H1 (cell line): ENCODE data around the gene SYPL1.

Experiments used
- EP300 ChIP-seq, 2 experiments: IDR thresholded peaks; 1 replicate in 1 of 2; 2 replicates in 1 of 2; pipeline ENCODE4 v1.6.1; 2011 to 2012; ENCODE audit warnings: low read depth in 2 of 2, low read length in 2 of 2, mild to moderate bottlenecking in 2 of 2, borderline replicate concordance in 1 of 2, inconsistent platforms in 1 of 2, moderate library complexity in 1 of 2
- POLR2A ChIP-seq, 2 experiments: IDR thresholded peaks; 1 replicate in 1 of 2; 2 replicates in 1 of 2; pipeline ENCODE4 v1.6.1; 2011; ENCODE audit warnings: low read depth in 2 of 2, low read length in 2 of 2, mild to moderate bottlenecking in 2 of 2; ENCODE audit errors: control extremely low read depth in 1 of 2
- ZNF274 ChIP-seq: IDR thresholded peaks from 2 replicates; pipeline ENCODE4 v1.7.0; 2012; ENCODE audit warnings: low read length, borderline replicate concordance; ENCODE audit errors: extremely low read depth
- TF ChIP-seq, protein P1 (sequence below), 3 experiments: IDR thresholded peaks; 1 replicate in 2 of 3; 2 replicates in 1 of 3; pipeline versions ENCODE4 v1.5.1 to v1.6.1; 2011; ENCODE audit warnings: low read length in 3 of 3, mild to moderate bottlenecking in 3 of 3, inconsistent platforms in 2 of 3, low read depth in 1 of 3, moderate library complexity in 1 of 3; ENCODE audit not compliant: insufficient read depth in 1 of 3; ENCODE audit errors: control extremely low read depth in 1 of 3

- TF ChIP-seq ZNF274: no peak
- TF ChIP-seq, protein P1, sequence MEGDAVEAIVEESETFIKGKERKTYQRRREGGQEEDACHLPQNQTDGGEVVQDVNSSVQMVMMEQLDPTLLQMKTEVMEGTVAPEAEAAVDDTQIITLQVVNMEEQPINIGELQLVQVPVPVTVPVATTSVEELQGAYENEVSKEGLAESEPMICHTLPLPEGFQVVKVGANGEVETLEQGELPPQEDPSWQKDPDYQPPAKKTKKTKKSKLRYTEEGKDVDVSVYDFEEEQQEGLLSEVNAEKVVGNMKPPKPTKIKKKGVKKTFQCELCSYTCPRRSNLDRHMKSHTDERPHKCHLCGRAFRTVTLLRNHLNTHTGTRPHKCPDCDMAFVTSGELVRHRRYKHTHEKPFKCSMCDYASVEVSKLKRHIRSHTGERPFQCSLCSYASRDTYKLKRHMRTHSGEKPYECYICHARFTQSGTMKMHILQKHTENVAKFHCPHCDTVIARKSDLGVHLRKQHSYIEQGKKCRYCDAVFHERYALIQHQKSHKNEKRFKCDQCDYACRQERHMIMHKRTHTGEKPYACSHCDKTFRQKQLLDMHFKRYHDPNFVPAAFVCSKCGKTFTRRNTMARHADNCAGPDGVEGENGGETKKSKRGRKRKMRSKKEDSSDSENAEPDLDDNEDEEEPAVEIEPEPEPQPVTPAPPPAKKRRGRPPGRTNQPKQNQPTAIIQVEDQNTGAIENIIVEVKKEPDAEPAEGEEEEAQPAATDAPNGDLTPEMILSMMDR (IDR thresholded peaks at IDR 0.05; ENCODE audit: control extremely low read depth in 1 of 3, insufficient read depth in 1 of 3, low read depth in 1 of 3, low read length in 3 of 3): peak; percentile 45 to 52 (median 49)
- no peak for TF ChIP-seq EP300 (IDR thresholded peaks at IDR 0.05; ENCODE audit: borderline replicate concordance in 1 of 2, low read depth in 2 of 2, low read length in 2 of 2)
- TF ChIP-seq POLR2A (IDR thresholded peaks at IDR 0.05; ENCODE audit: control extremely low read depth in 1 of 2, low read depth in 2 of 2, low read length in 2 of 2): no peak
These were observed 61.9 kb downstream of the SYPL1 start for GRCh38 chr7:106050002-106050745.
